NCI-H1694 (cell line): Measurements from ENCODE around the gene LILRB3.
"Not testable (repeated sequence)": the region's sequence is repeated elsewhere in the genome, so short reads cannot be mapped to it uniquely, and the experiment has no call there.

Source experiments
- DNase-seq: peaks from one replicate; lab custom pipeline; 2025; lab: John Stamatoyannopoulos, UW

The LILRB3 gene

DNA sequence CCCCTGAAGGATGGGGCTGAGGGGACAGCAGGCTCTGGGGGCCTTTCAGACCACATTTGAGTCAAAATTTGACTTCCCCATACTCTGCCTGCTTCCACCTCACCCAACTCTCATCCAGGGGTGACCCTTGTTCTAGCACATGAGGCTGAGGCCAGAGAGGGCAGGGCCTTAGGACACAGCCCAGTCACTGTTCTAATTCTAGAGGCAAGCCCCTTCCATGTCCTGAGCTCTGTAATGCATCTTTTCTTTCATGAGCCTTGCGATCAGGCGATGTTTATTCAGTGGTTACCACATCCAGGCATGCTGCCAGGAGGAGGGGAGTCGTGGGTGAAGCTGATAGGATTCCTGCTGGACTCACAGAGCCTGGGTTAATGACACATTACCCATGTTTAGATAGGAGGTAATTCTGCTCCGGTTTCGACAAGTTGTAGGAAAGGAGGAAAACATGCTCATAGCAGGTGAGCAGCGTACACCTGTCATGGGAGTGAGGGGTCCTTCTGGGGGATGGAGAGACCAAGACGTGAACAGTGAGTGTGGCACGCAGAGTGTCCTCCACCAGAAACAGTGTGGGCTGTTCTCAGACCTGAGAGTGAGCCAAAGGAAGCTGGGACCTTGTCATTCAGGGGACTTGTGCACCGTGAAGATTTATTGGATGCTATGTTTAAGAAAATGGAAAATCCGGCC lies 12.9 kb downstream of the LILRB3 start:
- DNase-seq = peak; percentile 56

DNA sequence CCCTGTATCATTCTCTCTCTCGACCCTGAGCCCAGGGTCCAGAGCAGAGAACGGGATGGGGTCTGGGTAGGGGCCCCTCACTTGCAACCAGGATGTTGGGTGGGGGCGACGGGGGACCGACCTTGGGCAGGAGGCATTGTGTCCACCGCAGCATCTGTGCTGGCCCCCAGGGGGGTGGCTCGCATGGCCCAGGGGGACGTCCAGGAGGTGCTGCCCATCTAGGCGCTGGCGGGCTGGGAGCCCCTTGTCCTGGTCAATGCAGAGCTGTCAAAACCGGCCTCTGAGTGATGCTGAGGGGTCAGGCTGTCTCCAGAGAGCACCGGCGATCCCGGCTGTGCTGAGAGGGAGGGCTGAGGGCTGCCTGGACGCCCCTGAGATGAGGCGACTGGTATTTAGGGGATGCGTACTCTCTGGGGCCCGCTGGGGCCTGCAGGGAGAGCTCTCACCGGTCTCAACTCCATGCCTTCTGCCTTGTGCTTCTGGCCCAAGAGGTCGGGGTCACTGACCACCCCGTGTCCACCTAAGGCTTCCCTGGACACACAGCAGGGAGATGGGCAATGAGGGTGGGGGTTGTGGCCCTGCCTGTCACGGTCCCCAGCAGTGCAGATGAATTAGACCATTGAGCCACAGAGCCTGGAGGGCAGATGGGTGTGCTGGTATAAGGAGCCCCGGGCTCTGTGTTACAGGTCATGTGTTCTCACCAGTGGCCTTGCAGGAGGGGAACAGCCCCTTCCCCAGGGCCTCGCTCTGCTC lies 13.6 kb downstream of the LILRB3 start:
- DNase-seq = no peak

DNA sequence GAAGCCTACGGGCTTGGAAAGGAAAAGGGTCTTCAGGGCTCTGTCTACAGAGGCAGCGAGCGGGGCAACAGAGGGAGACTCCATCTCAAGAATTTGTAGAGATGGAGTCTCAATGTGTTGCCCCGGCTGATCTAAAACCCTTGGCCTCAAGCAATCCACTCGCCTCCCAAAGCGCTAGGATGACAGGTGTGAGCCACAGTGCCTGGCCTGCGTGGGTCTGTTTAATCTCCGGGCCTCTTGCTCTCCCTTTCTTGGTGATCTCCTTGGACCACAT lies 14.1 kb downstream of the LILRB3 start:
- DNase-seq = no peak

DNA sequence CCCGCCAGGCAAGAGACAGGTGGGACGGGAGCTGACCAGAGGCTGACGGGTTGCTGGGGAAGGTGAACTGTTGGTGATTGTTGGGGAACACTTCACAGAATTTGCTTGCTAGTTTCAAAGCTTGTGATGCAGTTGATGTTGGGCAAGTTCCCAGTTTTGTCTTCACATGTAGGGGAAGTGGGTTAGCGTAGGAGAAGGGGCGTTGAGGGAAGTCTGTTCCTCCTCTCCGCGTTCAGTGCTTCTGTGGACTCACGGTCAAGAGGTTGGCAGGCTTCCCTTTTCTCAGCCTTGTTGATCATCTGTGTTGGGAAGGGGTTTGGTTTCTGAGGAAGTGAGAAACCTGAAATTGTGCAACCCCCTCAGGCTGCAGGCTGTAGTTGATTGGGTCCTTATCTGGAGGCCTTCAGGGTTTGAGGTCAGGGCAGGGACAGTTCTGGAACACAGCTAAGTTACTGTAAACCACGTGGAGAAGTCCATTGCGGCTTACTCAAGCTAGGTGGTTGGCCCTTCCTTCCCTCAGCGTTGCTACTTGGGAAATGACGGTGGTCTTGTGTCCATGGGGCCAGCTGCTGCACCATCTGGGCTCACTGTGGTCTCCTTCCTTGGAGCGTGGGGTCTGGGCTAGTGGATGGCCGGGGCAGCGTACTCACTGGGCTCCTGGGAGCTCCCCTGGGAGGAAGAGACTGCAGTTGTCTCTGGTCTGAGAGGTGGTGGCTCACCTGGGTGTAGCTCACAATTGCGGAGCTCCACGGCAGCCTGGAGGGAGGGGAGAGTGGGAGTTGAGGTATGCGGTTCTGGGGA lies 14.6 kb downstream of the LILRB3 start:
- no peak for DNase-seq

DNA sequence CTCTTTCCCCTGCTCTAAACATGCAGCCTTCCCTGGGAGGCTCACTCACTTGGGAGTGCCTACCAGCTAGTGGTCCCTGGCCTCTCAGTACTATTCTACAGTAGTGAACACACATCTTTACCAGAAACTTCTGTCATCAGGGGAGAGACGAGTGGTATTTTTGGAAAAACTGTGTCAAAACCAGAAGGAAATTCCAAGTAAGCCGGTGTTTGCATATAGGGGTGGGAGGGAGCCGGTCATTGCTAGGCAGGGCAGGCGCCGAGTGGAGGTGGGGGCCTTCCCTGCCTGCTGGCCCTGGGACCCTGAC lies 15.2 kb downstream of the LILRB3 start:
- no peak for DNase-seq

DNA sequence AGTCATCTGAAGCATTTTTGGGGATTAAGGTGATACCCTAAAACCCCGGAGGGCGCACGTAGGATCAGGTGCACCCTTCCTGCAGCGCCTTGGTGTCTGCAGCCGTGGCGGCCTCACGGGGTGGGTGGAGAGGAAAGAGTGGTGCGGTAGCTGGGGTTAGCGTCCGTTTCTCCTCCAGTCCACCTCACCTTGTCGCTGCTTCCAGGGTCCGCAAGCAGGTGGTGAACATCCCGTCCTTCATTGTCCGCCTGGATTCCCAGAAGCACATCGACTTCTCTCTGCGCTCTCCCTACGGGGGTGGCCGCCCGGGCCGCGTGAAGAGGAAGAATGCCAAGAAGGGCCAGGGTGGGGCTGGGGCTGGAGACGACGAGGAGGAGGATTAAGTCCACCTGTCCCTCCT lies 15.6 kb downstream of the LILRB3 start:
- not testable (repeated sequence) for DNase-seq

DNA sequence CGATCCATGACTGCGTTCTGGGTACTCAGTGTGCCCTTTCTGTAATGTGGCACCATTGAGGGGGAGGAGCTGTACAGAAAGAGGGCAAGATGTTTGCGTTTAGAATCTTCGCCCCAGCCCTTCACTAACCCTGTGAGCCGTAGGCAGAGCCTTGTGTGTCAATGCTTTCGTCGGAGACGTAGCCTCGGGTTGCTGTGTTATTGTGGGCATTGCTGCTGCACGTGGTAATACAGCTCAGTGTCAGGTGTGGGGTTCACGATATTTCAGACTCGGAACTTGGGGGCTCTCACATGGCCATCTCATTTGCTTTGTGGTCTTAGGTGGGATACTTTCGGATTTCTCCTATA lies 16.0 kb downstream of the LILRB3 start:
- DNase-seq = no peak

DNA sequence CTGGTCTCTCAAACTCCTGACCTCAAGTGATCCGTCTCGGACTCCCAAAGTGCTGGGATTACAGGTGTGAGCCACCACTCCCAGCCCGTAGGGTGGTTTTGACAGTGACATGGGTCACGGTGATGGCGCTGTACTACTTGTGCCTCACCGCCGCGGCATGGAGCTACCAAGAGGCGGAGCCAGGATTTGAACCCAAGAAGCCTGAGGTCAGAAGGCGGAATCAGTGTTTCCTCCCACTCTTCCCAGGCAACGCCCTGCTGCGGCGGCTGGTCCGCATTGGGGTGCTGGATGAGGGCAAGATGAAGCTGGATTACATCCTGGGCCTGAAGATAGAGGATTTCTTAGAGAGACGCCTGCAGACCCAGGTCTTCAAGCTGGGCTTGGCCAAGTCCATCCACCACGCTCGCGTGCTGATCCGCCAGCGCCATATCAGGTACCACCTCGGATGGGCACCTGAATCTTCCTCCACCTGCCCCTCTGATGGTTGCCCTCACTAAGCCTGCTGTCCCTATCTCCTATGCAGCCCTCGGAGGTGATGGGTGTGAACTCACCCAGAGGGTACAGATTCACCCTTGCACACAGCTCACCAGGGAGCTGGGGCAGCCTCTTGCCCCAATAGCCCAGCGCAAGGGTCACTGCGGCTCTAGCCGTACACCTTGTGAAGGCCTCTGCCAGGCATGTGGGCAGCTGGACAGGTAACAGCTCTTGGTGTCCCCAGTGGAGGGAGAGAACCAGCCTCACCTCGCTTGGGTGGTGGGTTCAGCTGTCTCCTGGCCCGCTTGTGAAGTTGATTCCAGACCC lies 16.6 kb downstream of the LILRB3 start:
- no peak for DNase-seq

DNA sequence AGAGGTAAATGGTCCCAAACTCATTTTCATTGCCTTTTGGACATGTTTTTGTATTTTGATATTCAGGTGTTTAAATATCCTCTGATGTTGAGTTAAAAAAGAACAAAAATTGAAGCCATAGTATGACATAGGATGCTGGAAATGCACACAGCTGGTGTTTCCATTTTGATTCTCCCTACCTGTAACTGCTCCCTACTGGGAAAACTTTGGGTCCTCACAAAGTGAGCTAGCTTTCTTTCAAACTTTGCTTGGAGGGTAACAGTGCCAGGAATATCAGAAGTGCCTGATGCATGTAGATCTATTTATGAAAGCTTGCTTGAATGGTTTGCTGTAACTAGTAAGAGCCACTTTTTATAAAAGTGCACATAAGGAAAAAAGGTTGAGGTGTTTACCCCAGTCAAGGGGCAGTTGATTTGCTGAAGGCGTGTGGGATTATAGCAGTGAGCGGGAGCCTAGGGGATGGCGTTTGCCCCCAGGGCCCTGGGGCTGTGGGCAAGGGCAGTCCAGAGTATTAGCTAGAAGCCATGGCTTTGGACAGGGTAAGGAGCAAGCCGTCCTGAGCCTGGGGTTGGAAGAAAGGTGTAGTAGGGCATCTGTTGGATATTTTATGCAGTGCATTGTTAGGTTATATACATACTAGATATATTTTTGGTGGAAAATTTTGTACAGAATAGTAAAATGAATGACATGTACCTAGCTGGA lies 17.9 kb downstream of the LILRB3 start:
- no peak for DNase-seq

DNA sequence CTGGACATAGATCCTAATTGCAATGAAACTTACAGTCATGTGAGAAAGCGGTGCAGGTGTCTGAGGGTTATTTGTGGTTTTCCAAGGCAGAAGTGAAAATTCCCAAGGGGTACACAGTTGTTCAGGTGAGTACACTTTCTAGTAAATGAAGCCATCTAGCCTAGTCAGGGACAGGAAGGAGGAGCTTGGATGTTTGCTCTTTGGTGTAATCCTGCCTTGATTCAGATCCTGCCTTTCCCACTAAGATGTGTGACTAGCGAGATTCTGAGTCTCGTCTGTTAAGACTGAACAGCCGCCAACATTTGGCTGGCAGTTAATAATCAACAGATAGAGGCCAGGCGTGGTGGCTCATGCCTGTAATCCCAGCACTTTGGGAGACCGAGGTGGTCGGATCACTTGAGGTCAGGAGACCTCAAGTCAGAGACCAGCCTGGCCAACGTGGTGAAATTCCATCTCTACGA lies 19.6 kb downstream of the LILRB3 start:
- DNase-seq = no peak

DNA sequence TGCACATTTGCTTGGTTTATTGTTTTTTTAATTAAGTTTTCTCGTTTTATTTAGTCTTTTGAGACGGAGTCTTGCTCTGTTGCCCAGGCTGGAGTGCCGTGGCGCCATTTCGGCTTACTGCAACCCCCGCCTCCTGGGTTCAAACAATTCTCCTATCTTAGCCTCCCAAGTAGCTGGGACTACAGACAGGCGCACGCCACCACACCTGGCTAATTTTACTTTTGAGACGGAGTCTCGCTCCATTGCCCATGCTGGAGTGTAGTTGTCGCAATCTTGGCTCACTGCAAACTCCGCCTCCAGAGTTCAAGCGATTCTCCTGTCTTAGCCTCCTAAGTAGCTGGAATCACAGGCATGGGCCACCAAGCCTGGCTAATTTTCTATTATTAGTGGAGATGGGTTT lies 20.8 kb downstream of the LILRB3 start:
- no peak for DNase-seq

DNA sequence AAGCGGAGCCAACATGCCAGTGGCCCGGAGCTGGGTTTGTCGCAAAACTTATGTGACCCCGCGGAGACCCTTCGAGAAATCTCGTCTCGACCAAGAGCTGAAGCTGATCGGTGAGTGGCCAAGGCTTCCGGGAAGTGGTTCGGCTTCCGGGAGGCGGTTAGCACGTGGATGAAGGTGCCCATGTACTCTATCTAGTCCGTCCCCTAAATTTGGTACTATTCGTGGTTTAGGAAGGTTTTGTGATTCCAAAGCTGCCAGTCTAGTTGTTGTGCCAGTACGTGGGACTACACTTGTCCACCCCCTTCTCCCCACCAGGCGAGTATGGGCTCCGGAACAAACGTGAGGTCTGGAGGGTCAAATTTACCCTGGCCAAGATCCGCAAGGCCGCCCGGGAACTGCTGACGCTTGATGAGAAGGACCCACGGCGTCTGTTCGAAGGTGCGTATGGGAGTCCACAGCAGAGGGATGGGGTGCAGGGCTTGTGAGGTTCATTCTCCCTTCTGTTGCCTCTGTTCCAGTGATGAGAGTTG lies 21.6 kb downstream of the LILRB3 start:
- no peak for DNase-seq

DNA sequence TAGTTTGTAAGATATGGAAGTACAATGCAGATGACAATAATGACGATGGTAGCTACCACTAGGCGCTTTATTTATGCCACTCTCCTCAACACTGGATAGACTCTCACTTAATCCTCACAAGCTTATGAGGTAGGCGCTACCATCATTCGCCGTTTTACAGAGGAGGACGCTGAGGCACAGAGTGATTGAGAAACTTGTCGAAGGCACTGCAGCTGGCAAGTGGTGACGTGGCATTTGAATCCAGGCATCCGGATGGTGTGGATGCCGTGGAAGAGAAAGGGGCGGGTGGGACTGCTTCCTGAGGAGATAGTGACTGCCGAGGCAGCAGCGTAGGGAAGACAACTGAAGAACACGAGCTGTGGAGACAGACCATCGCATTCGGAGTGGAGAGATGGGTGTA lies 23.4 kb downstream of the LILRB3 start:
- no peak for DNase-seq

DNA sequence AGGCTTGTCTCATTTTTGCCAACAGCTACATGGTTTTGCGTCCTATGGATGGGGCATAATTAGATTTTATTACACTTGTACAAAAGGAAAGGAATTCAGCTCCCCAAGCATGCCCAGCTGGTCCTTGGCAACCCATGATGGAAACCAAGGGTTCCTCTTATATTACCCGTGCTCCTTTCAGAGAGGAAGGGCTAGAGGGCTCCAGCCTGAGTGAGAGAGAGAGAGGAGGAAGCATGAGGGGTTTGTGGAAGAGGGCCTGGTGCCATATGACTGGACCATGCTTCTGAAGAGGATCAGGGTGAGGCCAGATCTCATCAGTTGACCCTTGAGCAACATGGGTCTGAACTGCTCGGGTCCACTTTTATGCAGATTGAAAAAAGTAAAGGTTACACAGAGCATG lies 25.7 kb downstream of the LILRB3 start:
- no peak for DNase-seq

DNA sequence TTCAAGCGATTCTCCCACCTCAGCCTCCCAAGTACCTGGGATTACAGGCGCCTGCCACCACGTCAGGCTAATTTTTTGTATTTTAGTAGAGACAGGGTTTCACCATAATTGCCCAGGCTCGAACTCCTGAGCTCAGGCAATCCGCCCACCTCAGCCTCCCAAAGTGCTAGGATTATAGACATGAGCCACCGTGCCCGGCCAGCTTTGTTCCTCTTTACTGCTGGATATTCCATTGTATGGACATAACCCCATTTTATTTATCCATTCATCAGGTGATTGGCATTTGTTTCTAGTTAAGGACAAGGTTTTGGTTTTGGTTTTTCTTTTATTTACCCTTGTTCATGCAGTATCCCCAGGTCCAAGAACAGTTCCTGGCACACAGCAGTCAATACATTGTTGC lies 26.3 kb downstream of the LILRB3 start:
- no peak for DNase-seq

DNA sequence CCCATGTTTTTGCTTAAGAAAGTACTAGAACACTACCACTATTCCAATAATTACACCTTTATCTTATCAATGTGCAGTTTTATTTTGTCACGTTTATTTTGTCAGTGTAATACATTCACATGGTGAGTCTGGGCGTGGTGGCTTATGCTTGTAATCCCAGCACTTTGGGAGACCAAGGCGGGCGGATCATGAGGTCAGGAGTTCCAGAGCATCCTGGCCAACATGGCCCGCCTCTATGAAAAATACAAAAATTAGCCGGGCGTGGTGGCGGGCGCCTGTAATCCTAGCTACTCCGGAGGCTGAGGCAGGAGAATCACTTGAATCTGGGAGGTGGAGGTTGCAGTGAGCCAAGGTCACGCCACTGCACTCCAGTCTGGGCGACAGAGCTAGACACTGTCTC lies 28.3 kb downstream of the LILRB3 start:
- DNase-seq = not testable (repeated sequence)

DNA sequence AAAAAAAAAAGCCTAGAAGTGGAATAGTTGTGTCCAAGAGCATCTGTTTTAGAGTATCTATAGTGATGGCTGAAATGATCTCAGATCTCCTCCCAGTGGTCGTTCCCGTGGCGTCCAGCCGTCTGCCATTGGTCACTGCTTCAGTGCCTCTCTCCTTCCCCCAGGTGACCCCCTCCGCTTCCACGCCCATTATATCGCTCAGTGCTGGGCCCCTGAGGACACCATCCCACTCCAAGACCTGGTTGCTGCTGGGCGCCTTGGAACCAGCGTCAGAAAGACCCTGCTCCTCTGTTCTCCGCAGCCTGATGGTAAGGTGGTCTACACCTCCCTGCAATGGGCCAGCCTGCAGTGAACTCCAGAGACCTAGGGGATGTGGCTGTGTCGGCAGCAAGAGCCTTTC lies 29.8 kb downstream of the LILRB3 start:
- DNase-seq = no peak

DNA sequence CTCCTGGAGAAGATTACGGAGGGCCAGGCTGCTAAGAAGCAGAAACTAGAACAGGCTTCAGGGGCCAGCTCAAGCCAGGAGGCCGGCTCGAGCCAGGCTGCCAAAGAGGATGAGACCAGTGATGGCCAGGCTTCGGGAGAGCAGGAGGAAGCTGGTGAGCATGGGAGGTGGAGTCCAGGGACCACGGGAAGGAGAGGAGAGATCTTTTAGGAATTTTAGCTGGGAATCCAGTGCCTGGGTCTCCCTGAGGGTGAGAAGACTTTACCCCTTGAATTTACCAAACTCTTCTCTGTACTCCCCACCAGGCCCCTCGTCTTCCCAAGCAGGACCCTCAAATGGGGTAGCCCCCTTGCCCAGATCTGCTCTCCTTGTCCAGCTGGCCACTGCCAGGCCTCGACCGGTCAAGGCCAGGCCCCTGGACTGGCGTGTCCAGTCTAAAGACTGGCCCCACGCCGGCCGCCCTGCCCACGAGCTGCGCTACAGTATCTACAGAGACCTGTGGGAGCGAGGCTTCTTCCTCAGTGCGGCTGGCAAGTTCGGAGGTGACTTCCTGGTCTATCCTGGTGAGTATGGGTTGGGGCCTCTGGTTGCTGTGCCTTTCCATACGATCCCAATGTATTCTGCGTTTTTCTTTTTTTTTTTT lies 30.9 kb downstream of the LILRB3 start:
- DNase-seq = no peak

DNA sequence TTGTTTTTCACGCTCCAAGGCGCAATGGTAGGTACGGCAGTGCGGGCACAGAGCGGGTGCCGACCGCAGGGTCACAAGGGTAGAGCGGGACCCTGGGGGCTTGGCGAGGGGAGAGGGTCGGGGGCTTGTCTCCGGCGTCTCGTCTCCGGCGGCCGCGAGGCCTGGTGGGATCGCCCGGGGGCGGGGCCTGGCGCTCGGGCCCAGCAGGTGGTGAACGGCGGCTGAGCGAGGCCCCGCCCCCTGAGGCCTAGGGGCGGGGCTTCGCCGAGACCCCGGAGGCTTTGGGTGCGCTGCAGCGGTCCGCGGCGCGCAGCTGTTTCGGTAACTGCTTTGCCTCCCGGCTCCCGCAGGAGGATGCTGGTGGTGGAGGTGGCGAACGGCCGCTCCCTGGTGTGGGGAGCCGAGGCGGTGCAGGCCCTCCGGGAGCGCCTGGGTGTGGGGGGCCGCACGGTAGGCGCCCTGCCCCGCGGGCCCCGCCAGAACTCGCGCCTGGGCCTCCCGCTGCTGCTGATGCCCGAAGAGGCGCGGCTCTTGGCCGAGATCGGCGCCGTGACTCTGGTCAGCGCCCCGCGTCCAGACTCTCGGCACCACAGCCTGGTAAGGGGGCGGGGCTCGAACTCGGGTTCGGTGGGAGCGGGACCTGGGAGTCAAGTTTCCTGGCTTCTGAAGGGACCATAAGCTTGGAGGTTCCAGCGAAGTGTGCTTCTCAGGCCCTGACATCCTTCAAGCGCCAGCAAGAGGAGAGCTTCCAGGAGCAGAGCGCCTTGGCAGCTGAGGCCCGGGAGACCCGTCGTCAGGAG lies 31.6 kb downstream of the LILRB3 start, which contains the start of gene TSEN34:
TSEN34 (plus strand) TSS at position 298 of the 800 bp plus-strand sequence; CDS start at position 355, 57 bp downstream.
- DNase-seq = peak; percentile 64

DNA sequence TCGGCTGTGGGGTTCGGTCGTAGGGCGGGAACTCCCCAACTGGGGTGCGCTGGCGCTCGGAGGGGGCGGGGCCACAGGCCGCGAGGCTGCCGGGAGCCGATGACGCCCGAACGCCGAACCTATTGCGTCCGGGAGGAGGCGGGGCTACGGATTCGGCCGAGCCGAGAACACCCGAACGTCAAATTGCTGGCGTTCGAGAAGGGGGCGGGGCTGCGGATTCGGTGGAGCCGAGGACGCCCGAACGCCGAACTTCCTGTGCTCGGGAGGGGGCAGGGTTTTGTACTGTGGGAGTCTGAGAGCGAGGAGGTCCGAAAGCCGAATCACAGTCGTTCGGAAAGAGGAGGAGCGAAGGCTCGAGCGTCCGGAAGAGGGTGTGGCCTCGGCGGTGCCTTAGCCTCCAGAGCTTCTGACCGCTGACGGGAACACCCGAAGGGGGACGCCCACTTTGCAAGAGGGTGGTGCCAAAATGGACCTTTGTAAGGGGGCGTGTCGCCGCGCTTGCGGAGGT lies 32.2 kb downstream of the LILRB3 start:
- peak; percentile 99 for DNase-seq
